GM21786 (cell line): Measurements from ENCODE around the gene INPP4A.

Experiments used
- ATAC-seq: cut with Tn5 transposase; IDR thresholded peaks from one replicate; pipeline ENCODE4 v1.9.1; 2021; ENCODE audit not compliant: unreplicated experiment

INPP4A gene

GRCh38 chr2:98537390-98538126, 92.9 kb downstream of the INPP4A start:
- no peak for ATAC-seq

DNA sequence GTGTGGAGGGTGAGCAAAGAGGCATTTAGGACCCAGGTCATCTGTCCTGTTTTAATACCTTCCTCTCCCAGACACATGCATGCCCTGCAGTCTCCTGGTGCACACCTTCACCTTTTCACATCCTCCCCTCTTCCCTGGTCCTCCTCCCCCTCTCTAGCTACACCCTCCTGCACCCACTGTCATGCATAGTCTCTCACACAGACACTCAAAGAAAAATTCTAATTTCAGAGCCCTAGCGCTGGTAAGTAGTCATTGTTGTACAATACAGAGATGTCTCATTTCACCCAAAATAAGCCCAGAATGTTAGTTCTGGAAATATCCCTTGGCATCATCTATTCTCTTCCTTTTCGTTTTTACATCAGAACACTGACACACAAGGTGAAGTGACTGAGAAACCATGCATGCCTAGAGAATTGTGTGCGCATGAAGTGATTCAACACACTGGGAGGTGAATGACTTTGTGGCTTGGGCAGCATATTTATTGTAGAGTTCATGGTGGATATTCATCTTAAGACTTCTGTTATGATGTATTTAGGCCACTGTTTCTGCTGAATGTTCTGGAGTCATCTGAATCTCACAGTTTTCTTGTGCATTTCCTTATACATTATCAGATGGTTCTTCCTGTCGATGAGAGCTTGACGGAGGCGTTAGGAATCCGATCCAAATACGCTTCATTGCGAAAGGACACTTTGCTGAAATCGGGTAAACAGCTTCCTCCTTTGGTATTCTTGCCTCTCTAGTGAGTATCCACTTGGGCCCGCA, 93.8 kb downstream of the INPP4A start:
- no peak for ATAC-seq

GRCh38 chr2:98539056-98539735, 94.5 kb downstream of the INPP4A start:
- ATAC-seq = no peak

- no peak for ATAC-seq
Observed at GRCh38 chr2:98540536-98540935, 95.9 kb downstream of the INPP4A start.

DNA sequence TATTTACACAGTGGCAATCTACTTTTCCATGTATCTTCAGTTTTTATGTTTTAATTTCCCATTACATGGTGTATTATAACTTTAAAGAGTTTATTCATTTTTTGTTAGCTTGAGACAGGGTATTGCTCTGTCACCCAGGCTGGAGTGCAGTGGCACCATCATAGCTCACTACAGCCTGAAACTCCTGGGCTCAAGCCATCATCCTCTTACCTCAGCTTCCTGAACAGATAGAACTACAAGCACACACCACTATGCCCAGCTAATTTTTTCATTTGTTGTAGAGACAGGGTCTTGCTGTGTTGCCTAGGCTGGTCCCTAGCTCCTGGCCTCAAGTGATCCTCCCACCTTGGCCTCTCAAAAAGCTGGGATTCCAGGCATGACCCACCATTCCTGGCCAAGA, 96.8 kb downstream of the INPP4A start:
- no peak for ATAC-seq

GRCh38 chr2:98541906-98542305, 97.2 kb downstream of the INPP4A start:
- no peak for ATAC-seq

GRCh38 chr2:98543214-98543613, 98.6 kb downstream of the INPP4A start:
- ATAC-seq = no peak

DNA sequence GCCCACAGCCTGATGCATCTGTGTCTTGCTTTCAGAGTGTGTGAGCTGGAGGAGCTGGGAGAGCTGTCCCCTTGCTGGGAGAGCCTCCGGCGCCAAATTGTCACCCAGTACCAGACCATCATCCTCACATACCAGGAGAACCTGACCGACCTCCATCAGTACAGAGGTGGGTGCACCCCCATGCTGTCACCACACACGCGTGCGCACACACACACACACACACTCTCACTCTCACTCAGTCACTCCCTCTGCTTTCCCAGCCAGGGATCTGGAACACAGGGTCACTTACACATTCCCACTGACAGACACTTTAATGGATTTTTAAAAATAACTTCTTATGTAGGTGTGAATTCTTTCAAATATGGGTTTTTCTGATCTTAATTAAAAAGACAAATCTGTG, 99.2 kb downstream of the INPP4A start:
- no peak for ATAC-seq

DNA sequence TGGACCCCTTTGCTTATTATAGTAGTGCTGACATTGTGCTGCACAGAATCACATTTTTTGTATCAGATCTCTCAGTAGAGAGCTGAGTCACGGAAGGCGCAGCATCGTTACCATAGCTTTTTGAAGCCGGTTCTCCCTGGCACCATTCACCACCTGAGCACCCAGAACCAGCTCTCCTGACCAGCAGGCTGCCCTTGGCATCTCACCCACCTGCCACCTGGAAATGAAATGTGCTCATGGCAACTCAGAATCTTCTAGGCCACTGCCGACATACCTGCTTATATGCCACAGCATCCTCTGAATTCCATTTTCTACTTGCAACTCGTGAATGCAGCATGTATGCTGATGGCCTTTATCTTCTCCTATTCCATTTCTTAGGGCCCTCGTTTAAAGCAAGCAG, 100.9 kb downstream of the INPP4A start:
- ATAC-seq = no peak

DNA sequence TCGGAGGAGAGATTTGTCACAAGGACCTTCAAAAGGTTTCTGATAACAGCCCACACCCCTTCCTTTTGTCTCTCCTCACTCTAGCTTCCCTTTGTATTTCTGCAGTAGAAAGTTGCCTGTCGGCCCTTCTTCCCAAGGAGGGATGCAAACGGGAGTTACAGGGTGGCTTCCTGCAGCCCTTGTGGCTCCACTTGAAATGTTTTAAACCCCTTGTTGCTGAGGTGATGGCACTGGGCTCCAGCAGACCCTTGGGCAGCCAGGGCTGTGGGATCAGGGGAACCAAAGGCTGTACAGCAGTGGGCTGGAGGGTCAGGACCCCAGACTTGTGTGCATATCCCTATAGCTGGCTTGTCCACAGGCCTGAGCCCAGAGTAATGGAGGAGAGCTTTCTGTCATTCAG, 101.5 kb downstream of the INPP4A start:
- ATAC-seq = no peak

DNA sequence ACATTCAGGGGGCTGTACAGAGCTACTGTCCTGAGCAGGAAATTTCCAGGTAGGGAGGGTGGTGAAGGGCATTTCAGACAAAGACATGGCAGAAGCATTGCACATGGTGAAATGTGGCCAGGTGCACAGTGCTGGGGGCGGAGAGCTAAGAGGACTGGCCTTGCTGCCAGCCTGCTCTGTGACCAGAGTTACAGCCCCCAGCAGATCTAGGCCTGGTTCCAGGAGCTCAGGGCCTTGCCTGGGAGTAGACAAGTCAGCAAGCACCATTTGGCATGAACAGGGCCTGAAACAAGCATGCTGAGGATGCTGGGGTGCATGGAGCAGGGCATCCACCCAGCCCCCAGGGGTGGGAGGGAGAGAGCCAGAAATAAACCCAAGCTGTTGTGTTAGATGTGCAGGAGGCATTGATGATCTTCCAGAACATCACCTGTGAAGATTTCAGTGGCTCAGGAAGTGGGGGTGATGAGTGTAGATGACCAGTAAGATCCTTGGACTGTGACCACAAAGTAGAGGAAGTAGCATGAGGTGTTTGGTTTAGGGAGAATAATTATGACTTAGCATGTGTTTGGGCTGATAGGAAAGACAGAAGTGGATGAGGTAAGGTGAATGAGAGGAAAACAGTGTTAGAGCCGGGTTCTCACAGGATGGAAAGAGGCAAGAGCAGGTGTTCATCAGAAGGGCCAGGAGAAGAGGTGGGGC, 102.6 kb downstream of the INPP4A start:
- ATAC-seq = no peak

DNA sequence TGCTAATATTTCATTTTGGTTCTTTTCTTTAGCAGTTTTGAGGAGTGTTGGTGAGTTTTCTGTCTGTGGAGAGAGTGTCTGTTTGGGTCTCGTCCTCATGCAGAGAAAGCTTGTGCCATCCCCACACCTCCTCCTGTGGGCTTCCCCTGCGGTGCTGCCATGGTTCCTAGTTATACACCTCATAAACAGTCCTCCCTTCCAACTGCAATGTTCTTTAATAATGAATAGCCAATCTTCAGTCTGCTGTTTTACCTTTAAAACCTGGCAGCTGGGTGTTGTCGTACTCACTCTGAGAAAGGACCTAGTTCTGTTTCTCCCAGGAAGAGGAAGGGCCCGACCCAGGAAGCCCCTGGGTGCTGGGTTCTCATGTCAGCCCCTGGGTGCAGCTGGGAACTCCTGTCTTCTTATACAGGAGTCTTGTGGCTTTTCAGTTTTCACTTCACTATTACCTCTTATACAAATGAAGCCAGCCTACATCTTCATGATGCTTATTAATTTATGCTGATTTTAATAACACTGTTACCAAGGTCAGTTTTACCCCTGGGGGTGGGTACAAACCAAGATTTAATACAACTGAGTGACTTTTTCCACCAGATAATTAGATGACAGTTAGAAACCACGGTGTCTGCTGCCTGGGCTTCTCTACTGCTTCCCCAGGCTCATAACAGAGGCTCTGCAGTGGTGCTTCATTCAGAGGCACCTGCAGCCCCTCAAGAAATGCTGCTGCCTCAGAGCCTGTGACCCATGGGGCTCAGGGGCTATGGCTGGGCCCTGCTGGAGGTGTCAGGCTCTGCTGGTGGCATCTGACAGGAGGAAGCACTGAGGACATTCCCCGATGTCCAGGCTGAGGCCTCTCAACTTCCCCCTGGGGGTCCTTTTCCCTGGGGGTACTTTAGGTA, 104.5 kb downstream of the INPP4A start:
- peak; percentile 63 for ATAC-seq

DNA sequence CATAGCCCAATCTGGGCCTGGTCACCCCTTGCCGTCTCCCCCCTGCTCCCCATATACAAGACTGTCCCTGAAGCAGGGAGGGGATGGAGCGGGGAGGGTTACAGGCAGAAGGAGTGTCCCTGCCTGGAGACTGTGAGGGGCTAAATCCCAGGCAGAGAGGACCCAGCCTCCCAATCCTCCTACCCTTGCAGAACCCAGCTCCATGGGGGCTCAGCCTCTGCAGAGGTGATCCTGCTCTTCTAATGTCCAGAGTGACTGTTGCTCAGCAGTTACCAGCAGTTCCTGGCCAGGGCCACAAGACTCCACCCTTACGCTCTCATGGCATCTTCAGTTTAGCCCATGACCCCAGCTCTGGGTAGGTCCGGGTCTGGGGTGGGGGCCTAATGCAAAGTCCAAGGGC, 105.5 kb downstream of the INPP4A start:
- no peak for ATAC-seq

GRCh38 chr2:98551316-98551715, 106.7 kb downstream of the INPP4A start:
- no peak for ATAC-seq

GRCh38 chr2:98552499-98553179, 108.0 kb downstream of the INPP4A start:
- no peak for ATAC-seq

DNA sequence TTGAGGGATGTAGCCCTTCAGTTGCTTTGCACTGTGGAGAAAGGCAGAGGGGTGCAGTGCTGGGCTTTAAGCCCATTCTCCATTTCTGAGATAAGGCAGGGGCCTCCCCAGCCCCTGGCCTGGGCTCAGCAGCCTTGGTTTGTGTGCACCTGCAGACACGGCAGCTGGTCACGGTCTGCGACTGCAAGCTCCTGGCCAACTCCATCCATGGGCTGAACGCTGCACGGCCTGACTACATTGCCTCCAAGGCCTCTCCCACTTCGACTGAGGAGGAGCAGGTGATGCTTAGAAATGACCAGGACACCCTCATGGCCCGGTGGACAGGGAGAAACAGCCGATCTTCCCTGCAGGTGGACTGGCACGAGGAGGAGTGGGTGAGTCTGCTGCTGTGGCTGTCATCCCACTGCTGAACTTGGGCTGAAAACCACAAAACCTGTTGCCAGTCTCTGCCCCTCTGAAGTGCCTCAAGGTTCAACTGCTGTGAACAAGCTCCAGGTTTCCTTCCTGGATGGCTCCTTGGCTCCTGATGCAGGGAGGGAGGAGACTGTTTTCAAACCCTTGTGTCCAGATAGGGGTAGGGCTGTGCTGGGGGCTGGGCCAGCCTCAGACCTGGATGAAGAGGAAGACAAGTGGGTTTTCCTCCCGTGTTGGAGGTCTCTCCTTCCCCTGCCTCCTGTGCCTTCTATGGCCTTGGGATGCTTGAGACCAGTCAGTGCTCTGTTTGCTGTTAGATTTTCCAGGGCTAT, 109.6 kb downstream of the INPP4A start:
- no peak for ATAC-seq

DNA sequence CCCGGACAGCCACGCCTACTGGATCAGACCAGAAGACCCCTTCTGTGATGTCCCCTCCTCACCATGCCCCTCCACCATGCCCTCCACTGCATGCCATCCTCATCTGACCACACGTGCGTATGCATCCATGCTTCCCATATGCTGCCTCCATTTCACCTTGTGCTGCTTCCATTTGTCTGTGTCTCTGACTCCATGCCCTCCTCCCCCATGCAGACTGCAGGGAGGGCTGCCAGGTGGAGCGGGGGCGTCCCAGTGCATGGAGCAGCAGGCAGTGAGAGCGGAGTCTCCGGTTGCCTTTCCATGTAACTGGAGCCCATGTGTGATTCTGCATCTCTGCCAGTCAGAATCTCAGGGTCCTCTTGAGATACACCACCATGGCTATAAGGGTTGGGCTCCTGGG, 111.0 kb downstream of the INPP4A start:
- ATAC-seq = no peak

DNA sequence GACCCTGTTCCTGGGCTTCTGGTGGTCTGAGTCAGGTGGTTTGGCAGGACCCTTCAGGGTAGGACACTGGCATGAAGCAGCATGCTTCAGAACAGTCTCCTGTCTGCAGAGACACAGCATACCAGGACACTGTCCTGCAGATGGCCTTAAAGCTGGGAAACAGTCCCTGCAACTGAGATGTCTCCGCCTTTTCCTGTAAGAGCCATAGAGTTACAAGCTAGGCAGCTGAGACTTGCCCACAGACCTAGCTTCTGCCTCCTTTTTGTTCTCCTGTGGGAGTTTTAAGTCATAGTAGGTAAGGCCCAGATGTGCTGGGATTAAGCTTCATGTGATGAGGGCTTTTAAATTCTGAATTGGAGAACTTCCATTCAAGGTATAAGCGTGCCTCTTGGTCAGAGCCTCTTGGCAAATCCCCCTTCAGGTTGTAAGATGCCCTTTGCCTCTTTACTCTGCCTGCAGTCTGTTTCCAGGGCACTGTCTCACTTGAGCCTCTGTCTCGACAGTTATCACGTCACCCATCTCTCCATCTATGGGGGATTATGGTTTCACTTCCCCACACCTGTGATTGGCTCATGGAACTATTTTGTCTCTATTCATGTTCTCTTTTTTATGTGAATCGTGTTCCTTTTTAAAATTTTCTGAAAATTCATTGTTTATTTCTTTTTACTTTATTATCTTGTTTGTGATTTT, 111.8 kb downstream of the INPP4A start:
- peak; percentile 68 for ATAC-seq
